HG02840 (cell line): Measurements from ENCODE around the gene ZNF69.
"Not testable (repeated sequence)": the region's sequence is repeated elsewhere in the genome, so short reads cannot be mapped to it uniquely, and the experiment has no call there.

Experiments
- ATAC-seq: cut with Tn5 transposase; IDR thresholded peaks from one replicate; pipeline ENCODE4 v1.9.1; 2021; ENCODE audit warnings: mild to moderate bottlenecking, moderate library complexity, moderate number of reproducible peaks; ENCODE audit not compliant: unreplicated experiment, low FRiP score

ZNF69 gene

GRCh38 chr19:11949614-11950080 lies 62.1 kb downstream of the ZNF69 start:
- ATAC-seq: not testable (repeated sequence)

- no peak for ATAC-seq
These were observed 62.7 kb downstream of the ZNF69 start for GRCh38 chr19:11950312-11950711.
